ENCODE results near the gene SPATA31E1. TPM values are rescaled to one million over a fixed set of nuclear protein-coding genes. Genes with fewer than 3 reads are reported as not detected.
A peak's percentile ranks its signal among the peaks of the same experiment; 100 is the strongest.

The SPATA31E1 gene
- total RNA-seq, 1 donor, result under 0.01 TPM

GRCh38 chr9:87853876-87854579, 28.6 kb upstream of the SPATA31E1 start:
- no peaks in the 10 kb centered on the region for H3K79me2 ChIP-seq (ENCODE audit: insufficient read depth, low read length)
- H3K36me3 ChIP-seq (ENCODE audit: insufficient read depth, low read length), result no peaks in the 10 kb centered on the region
- no peak overlapping the region for H2AFZ ChIP-seq (ENCODE audit: low read length)
- H3K4me2 ChIP-seq (ENCODE audit: insufficient read depth, low read length), result no peak overlapping the region
- no peaks in the 10 kb centered on the region for H3K9me3 ChIP-seq (ENCODE audit: low read depth, low read length)
- DNase-seq (ENCODE audit: insufficient read length, low spot score, missing footprints), result peak; percentile 76
- H3K27ac ChIP-seq (ENCODE audit: low read depth, low read length), result no peak overlapping the region
- no peaks in the 10 kb centered on the region for H4K20me1 ChIP-seq (ENCODE audit: insufficient read depth, low read length)
- no peak for TF ChIP-seq CTCF (IDR thresholded peaks at IDR 0.05; ENCODE audit: extremely low read depth, low read depth, low read length)
- no peaks in the 10 kb centered on the region for H3K27me3 ChIP-seq (ENCODE audit: insufficient read depth, low read length)
- H3K4me1 ChIP-seq (ENCODE audit: insufficient read depth, low read length), result peaks cover 3% of the 10 kb centered on the region
- H3K4me3 ChIP-seq (ENCODE audit: insufficient read depth, low read length), result no peak overlapping the region

GRCh38 chr9:87854580-87854955, 28.1 kb upstream of the SPATA31E1 start:
- DNase-seq (ENCODE audit: insufficient read length, low spot score, missing footprints), result no peak
- Histone ChIP-seq H3K9me3 (ENCODE audit: low read depth, low read length) (no peaks in the 10 kb centered on the region), H3K36me3 (ENCODE audit: insufficient read depth, low read length) (no peaks in the 10 kb centered on the region), H3K4me2 (ENCODE audit: insufficient read depth, low read length) (no peak overlapping the region), H2AFZ (ENCODE audit: low read length) (no peak overlapping the region), H4K20me1 (ENCODE audit: insufficient read depth, low read length) (no peaks in the 10 kb centered on the region), H3K79me2 (ENCODE audit: insufficient read depth, low read length) (no peaks in the 10 kb centered on the region), H3K4me3 (ENCODE audit: insufficient read depth, low read length) (no peak overlapping the region), H3K27me3 (ENCODE audit: insufficient read depth, low read length) (no peaks in the 10 kb centered on the region), H3K27ac (ENCODE audit: low read depth, low read length) (no peak overlapping the region), H3K4me1 (ENCODE audit: insufficient read depth, low read length) (peaks cover 3% of the 10 kb centered on the region)
- TF ChIP-seq CTCF (IDR thresholded peaks at IDR 0.05; ENCODE audit: extremely low read depth, low read depth, low read length), result no peak

- Histone ChIP-seq H3K9me3 (ENCODE audit: low read depth, low read length) (no peaks in the 10 kb centered on the region), H3K4me2 (ENCODE audit: insufficient read depth, low read length) (no peak overlapping the region), H4K20me1 (ENCODE audit: insufficient read depth, low read length) (no peaks in the 10 kb centered on the region), H2AFZ (ENCODE audit: low read length) (no peak overlapping the region), H3K27ac (ENCODE audit: low read depth, low read length) (no peak overlapping the region), H3K27me3 (ENCODE audit: insufficient read depth, low read length) (no peaks in the 10 kb centered on the region), H3K36me3 (ENCODE audit: insufficient read depth, low read length) (no peaks in the 10 kb centered on the region), H3K79me2 (ENCODE audit: insufficient read depth, low read length) (no peaks in the 10 kb centered on the region), H3K4me1 (ENCODE audit: insufficient read depth, low read length) (peaks cover 3% of the 10 kb centered on the region), H3K4me3 (ENCODE audit: insufficient read depth, low read length) (no peak overlapping the region)
- no peak for TF ChIP-seq CTCF (IDR thresholded peaks at IDR 0.05; ENCODE audit: extremely low read depth, low read depth, low read length)
- no peak for DNase-seq (ENCODE audit: insufficient read length, low spot score, missing footprints)
Observed at GRCh38 chr9:87855061-87855460, 27.6 kb upstream of the SPATA31E1 start.

- H3K4me2 ChIP-seq (ENCODE audit: insufficient read depth, low read length), result no peak overlapping the region
- H3K36me3 ChIP-seq (ENCODE audit: insufficient read depth, low read length), result no peaks in the 10 kb centered on the region
- H3K27me3 ChIP-seq (ENCODE audit: insufficient read depth, low read length), result no peaks in the 10 kb centered on the region
- no peak overlapping the region for H2AFZ ChIP-seq (ENCODE audit: low read length)
- H3K27ac ChIP-seq (ENCODE audit: low read depth, low read length), result no peak overlapping the region
- H4K20me1 ChIP-seq (ENCODE audit: insufficient read depth, low read length), result no peaks in the 10 kb centered on the region
- H3K4me1 ChIP-seq (ENCODE audit: insufficient read depth, low read length), result peaks cover 3% of the 10 kb centered on the region
- DNase-seq (ENCODE audit: insufficient read length, low spot score, missing footprints), result no peak
- TF ChIP-seq CTCF (IDR thresholded peaks at IDR 0.05; ENCODE audit: extremely low read depth, low read depth, low read length), result no peak
- no peaks in the 10 kb centered on the region for H3K79me2 ChIP-seq (ENCODE audit: insufficient read depth, low read length)
- H3K9me3 ChIP-seq (ENCODE audit: low read depth, low read length), result no peaks in the 10 kb centered on the region
- no peak overlapping the region for H3K4me3 ChIP-seq (ENCODE audit: insufficient read depth, low read length)
Observed at GRCh38 chr9:87857141-87857947, 25.3 kb upstream of the SPATA31E1 start.

All from osteoblast (primary cell).